Upper lobe of right lung (tissue), 1 donor: Measurements from ENCODE around the gene ITGA1. TPM values are rescaled to one million over a fixed set of nuclear protein-coding genes. Genes with fewer than 3 reads are reported as not detected.

Source experiments
- ATAC-seq: fragments of 200-7000 bp; cut with Tn5 transposase; one replicate; pipeline ENCODE4 v1.9.1; 2020; ENCODE audit warnings: mild to moderate bottlenecking, moderate library complexity
- DNase-seq: peaks from one replicate; pipeline ENCODE4 v3.0.0-alpha.2; 2020
- H3K27ac ChIP-seq: fragments of 200-600 bp; one replicate; pipeline ENCODE4 v1.8.0; 2022
- H3K27me3 ChIP-seq: fragments of 200-600 bp; one replicate; pipeline ENCODE4 v1.8.0; 2022; ENCODE audit warnings: mild to moderate bottlenecking
- H3K36me3 ChIP-seq: fragments of 200-600 bp; one replicate; pipeline ENCODE4 v1.8.0; 2022
- H3K4me1 ChIP-seq: fragments of 200-600 bp; one replicate; pipeline ENCODE4 v1.8.0; 2022
- H3K4me3 ChIP-seq: fragments of 200-600 bp; one replicate; pipeline ENCODE4 v1.8.0; 2022; ENCODE audit warnings: mild to moderate bottlenecking
- H3K9me3 ChIP-seq: fragments of 200-600 bp; one replicate; pipeline ENCODE4 v1.8.0; 2022
- intact Hi-C: fragments of 100-400 bp; cut with DNase I; formaldehyde crosslinking; loops from one replicate; pipeline ENCODE4 v1.11.0; 2022
- total RNA-seq: library from RNA; stranded (reverse); fragmentation: NEBNext Ultra II Directional; extraction: Animal tissue kit (Norgen Biotek cat#: 25700); gene quantifications from one replicate; pipeline ENCODE4 v1.2.1, GENCODE V29; 2021
- TF ChIP-seq, protein P1 (sequence below): fragments of 200-600 bp; IDR thresholded peaks from one replicate; pipeline ENCODE4 v1.8.0; 2022; ENCODE audit warnings: antibody characterized with exemption
- donor health status: DM: no; HTN: yes; CAD: no; lungs with severe emphysema.

Gene ITGA1
- total RNA-seq, 1 donor from 2014 or later = 94.8 TPM

DNA sequence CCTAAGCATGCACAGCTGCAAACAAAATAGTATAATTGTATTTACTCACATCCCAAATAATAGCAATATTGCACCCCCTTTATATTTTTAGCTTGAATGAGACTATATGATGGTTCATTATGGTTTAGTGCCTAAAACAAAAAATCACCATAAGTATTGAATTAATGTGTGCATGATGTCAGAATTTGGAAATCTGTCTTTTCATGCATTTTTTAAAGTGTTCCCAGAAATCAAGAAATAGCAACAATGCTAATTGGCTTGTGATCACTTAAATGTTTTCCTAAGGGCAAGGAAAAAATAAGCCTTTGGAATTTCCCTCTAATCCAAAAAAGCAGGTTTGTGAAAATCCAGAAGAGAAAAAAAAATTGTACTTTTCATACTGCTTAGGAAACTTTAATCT lies 150.5 kb downstream of the ITGA1 start:
- Histone ChIP-seq H3K4me3 (no peak overlapping the region), H3K4me1 (no peaks in the 10 kb centered on the region)
- ATAC-seq = no peak

DNA sequence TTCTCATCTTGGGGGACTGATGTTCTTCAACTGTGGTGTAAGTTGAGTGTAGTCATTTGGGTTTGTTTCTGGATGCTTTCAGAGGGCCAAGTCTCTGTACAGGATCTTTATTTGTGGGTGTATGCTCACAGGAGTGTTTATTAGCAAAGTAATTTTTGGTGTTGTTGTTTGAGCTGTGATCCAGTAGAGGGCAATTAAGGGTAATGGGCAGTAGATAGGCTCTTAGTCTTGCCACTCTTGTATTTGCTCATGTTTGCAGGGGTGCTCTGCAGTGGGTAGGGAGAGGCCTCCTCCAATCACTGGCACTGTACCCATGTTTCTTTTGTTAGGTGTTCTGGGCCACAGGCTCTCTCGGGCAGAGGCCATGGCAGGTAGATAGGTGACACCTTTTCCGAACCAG lies 155.6 kb downstream of the ITGA1 start:
- DNase-seq (no peak), ATAC-seq (no peak)
- Histone ChIP-seq H3K4me1 (peaks cover 9% of the 10 kb centered on the region), H3K27ac (no peak overlapping the region), H3K36me3 (peaks cover 29% of the 10 kb centered on the region), H3K27me3 (no peaks in the 10 kb centered on the region), H3K9me3 (no peaks in the 10 kb centered on the region), H3K4me3 (no peak overlapping the region)
- TF ChIP-seq, protein P1, sequence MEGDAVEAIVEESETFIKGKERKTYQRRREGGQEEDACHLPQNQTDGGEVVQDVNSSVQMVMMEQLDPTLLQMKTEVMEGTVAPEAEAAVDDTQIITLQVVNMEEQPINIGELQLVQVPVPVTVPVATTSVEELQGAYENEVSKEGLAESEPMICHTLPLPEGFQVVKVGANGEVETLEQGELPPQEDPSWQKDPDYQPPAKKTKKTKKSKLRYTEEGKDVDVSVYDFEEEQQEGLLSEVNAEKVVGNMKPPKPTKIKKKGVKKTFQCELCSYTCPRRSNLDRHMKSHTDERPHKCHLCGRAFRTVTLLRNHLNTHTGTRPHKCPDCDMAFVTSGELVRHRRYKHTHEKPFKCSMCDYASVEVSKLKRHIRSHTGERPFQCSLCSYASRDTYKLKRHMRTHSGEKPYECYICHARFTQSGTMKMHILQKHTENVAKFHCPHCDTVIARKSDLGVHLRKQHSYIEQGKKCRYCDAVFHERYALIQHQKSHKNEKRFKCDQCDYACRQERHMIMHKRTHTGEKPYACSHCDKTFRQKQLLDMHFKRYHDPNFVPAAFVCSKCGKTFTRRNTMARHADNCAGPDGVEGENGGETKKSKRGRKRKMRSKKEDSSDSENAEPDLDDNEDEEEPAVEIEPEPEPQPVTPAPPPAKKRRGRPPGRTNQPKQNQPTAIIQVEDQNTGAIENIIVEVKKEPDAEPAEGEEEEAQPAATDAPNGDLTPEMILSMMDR = no peak
- intact Hi-C loops = no loop called here

More for the DNA sequence above, 150.5 kb downstream of the ITGA1 start:
- H3K36me3 ChIP-seq = peaks cover 39% of the 10 kb centered on the region
- no peaks in the 10 kb centered on the region for H3K9me3 ChIP-seq
- no peak overlapping the region for H3K27ac ChIP-seq
- TF ChIP-seq, protein P1 = no peak
- no peak for DNase-seq
- intact Hi-C loops = no loop called here
- H3K27me3 ChIP-seq = no peaks in the 10 kb centered on the region

DNA sequence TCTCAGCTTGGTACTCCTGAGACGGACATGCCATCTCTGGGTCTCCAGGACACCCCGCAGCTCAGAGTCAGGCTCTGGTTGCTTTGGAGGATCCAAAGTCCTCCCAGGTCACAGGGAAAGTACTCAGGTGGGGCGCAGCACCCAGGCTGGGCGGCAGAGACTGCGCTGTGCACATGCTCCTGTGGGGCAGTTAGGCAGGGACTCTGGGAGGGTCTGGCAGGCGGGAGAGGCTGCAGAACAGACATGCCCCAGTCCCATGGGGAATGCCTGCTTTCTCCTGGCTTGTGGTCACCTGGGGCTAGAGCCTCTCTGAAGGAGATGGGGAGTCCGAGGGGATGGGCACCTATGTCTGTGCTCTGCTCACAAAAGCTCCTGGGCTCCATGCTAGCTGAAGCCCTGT lies 156.1 kb downstream of the ITGA1 start:
- no peak overlapping the region for H3K27ac ChIP-seq
- H3K36me3 ChIP-seq = peaks cover 23% of the 10 kb centered on the region
- no peaks in the 10 kb centered on the region for H3K9me3 ChIP-seq
- DNase-seq (no peak), ATAC-seq (peak; percentile 46)
- peaks cover 9% of the 10 kb centered on the region for H3K4me1 ChIP-seq
- TF ChIP-seq, protein P1 = no peak
- H3K4me3 ChIP-seq = no peak overlapping the region
- intact Hi-C loops = no loop called here
- H3K27me3 ChIP-seq = no peaks in the 10 kb centered on the region

DNA sequence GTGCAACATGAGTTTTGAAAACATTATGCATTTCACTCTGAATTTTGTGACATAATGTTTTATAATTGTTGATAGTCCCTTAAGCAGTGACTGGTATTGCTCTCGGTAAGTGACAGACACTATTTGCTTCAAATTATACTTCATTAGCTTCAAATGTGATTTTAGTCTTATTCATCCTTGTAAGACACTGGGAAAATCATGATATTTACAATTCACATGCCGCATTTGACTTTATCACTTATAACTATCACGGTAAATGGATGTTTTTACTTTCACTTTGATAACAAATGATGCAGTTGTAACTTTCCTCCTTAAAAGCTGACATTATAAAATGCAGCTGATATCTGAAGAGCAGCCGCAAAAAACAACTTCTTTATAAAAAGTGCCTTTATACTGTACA lies 157.3 kb downstream of the ITGA1 start:
- TF ChIP-seq, protein P1 = no peak
- ATAC-seq = no peak
- intact Hi-C loops = loop anchor here (5.0 kb wide), 1 partner anchor 152 kb away; no protein-coding TSS in a partner anchor
- no peak overlapping the region for H3K27ac ChIP-seq
- no peaks in the 10 kb centered on the region for H3K27me3 ChIP-seq
- no peak for DNase-seq
- H3K4me3 ChIP-seq = peak overlapping the region; percentile 33
- peaks cover 9% of the 10 kb centered on the region for H3K4me1 ChIP-seq
- H3K9me3 ChIP-seq = no peaks in the 10 kb centered on the region
- H3K36me3 ChIP-seq = peaks cover 15% of the 10 kb centered on the region

DNA sequence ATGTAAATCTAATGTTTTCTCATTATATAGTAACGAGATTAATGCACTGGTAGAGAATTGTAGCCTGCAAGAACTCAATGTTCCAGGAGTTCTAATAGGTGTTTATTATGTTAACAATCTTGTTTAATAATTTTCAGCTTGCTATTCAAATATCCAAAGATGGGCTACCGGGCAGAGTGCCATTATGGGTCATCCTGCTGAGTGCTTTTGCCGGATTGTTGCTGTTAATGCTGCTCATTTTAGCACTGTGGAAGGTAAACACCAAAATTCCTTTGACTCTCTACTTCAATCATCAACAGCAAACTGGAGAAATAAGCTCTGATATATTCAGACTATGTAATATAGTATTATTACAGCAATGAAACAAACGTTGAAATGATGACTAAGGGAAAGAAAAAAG lies 159.5 kb downstream of the ITGA1 start:
- H3K9me3 ChIP-seq = no peaks in the 10 kb centered on the region
- TF ChIP-seq, protein P1 = no peak
- H3K36me3 ChIP-seq = peaks cover 5% of the 10 kb centered on the region
- H3K4me3 ChIP-seq = no peak overlapping the region
- ATAC-seq = no peak
- no peak for DNase-seq
- no peak overlapping the region for H3K27ac ChIP-seq
- intact Hi-C loops = loop anchor here (5.0 kb wide), 1 partner anchor 150 kb away; no protein-coding TSS in a partner anchor
- no peaks in the 10 kb centered on the region for H3K27me3 ChIP-seq
- H3K4me1 ChIP-seq = peaks cover 9% of the 10 kb centered on the region

DNA sequence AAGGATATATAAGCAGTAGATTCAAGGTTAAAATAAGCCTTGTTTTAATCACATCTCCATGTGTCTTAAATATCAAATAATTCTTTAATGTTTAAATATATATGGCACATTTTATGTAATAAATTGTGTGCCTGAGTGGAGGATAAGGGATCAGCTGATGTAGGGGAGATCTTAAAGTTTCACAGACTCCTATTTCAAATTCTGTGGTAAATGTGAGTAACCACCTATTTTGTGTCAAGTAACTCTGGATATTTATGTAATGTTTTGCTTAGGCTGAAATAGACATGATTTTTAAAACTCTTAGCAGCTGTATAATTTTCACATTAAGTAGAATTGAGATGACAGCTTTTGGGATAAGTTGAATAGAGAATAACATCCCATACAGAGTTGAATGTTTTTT lies 160.1 kb downstream of the ITGA1 start:
- peaks cover 12% of the 10 kb centered on the region for H3K36me3 ChIP-seq
- H3K9me3 ChIP-seq = no peaks in the 10 kb centered on the region
- DNase-seq (no peak), ATAC-seq (no peak)
- no peaks in the 10 kb centered on the region for H3K27me3 ChIP-seq
- TF ChIP-seq, protein P1 = no peak
- H3K4me1 ChIP-seq = peaks cover 9% of the 10 kb centered on the region
- H3K27ac ChIP-seq = no peak overlapping the region
- H3K4me3 ChIP-seq = no peak overlapping the region
- intact Hi-C loops = loop anchor here (5.0 kb wide), 1 partner anchor 149 kb away; no protein-coding TSS in a partner anchor
